Stimulated activated CD4-positive, alpha-beta T cell treated with anti-CD3 and anti-CD28 coated beads, Interleukin-2, amount 100 ng/mL, for 24 hours (primary cell): ENCODE data around the gene SLC7A8.

Experiments used
- DNase-seq, 2 donors: peaks; one replicate each; pipeline ENCODE4 v3.0.0-alpha.2; 2020

SLC7A8 gene

DNA sequence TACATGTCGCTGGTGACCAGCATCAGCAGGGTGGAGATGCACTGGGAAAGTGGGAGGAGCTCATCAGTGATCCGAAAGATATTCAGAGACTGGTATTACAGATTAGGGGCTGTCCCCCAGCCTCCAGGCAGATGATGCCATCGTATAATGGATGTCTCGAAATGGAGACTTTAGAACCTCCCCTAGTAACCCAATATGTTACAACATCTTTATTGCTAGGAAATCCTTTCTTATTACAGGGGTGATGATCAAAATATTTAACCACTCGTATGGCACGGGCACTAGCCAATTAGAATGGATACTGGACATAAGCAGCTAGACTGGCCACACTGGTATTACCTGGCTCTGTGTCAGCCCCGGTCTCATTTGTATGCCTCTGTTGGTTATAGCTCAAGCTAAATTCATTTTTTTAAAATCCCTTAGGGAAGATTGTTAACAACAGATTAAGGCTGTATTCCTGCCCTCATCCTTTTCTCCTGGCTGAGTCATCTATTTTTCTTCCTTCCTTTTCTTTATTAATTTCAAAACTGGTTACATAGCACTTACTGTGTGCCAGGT is 53.6 kb downstream of the SLC7A8 start:
- DNase-seq: no peak

DNA sequence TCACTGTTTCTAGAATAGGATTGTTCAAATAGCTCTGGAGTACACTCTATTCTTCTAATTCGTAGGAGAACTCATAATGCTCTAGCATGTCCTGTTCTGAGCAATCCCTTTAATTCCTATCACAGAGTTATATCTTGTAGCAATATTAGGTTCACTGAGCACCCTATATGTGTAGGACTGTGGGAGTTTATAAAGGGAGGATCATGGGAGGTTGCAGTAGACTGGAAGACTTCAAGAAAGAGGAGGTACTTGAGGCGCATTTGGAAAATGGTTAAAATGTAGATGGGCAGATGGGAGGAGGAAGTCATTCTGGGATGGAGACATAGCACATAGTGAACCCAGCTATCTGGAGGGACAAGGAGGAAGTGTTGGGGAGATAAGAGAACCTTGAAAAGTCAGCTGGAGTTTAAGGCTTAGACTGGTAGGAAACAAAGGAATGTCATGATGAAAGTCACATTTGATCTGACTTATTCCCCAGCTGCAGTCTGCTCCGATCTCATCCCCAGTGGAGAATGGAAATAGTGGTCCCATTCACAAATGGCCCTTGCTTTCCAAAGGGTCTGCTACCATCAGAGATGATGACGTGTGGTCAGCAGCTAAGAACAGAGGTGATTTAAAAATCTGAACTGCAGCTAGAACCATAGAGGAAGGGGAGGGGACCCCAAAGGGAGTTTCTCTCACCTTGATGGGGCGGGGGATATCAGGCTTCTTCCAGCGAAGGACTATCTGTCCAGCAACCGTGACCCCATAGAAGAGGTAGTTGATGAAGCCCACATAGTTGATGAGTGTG is 54.3 kb downstream of the SLC7A8 start:
- DNase-seq: no peak

DNA sequence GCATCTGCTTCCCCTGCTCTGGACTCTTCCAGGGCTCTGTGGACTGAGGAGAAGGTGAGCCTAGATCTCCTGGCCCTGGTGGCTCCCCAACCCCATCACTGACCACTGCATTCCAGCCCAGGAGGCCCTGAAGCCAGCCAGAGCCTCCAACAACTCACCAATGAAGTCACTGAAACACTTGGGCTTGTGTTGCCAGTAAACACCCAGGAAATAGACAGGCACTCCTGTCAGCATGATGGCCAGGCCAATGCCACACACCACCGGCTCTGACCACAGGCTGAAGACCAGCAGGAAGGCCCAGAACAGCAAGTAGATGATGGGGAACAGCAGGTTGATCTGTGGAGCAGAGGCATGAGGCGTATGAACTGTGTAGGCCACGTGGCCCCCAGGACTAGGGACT is 55.6 kb downstream of the SLC7A8 start:
- DNase-seq: no peak

DNA sequence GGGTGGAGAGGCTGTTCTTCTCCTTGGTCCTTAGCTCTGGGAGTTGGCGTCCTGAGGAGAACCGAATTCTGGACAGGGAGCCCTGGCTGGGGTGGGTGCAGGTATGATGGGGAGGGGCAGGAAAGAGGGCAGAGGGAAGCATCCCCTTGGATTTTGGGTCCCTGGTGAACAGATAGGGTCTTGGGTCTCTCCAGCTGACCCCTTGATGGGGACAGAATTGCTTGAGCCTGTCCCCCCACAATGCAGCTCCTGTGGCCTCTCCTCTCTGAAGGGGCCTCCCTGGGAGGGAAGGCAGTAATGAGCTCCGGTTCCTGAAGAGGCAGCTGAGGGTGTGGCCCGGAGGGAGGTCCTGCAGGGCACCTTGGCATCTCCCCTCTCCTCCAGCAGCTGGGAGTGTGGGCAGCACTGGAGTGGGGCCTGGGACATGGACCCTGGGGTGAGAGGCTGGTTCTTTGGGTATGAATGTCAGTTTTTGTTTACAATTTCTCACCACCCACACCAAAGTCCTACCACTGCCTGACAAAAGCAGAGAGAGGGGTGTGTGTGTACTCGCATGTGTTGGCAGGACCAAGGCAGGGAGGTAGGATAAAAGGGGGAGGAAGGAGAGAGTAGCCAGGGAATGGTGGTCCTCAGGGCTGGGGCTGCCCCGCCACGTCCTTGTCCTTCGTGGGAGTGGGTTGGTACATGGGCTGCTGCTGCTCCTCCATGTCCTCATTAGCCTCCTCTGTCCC is 56.7 kb downstream of the SLC7A8 start:
- DNase-seq: no peak

DNA sequence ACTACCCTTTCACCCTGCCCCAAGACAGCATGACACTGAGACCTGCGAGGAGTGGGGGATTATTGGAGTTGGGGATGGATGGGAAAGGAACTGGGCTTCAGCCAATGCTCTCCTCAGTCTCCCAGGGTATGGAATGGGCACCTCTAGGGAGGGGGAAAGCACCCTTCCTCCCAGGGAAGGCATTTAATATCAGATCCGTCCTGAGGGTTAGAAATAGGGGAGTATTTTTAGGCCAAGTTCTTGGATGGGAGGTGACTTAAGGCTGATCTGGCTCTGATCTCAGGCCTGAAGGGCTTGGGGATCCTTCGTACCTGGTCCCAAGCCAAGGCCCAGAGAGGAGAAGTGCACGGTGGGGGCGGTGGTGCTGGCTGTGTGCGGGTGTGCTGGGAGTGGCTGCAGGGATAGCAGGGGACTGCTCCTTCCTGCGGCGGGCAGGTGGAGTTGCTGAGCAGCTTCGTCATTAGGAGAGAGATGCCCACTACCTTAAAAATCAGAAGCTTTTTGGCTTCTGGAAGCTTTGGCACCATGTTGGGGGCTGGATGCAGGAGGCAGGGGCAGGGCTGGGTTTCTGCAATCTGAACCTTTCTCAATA is 57.4 kb downstream of the SLC7A8 start:
- no peak for DNase-seq

DNA sequence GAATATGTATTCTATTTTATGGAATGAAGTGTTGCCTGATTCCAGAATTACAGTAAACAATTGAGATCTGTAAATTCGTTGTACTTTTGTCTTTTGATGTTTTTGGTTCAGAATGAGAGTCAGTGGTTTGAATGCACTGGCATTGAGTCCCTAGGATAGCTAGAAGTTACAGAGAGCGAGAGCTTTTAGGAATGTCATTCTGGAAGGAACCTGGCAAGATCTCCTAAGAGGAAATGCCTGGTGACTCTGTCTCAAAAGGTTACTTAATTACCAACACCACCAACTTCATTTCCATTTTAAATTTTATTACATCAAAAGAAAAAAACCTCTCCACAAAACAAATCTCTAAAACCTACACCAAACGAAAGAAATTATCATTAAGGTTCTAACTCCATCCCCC is 58.4 kb downstream of the SLC7A8 start:
- no peak for DNase-seq

DNA sequence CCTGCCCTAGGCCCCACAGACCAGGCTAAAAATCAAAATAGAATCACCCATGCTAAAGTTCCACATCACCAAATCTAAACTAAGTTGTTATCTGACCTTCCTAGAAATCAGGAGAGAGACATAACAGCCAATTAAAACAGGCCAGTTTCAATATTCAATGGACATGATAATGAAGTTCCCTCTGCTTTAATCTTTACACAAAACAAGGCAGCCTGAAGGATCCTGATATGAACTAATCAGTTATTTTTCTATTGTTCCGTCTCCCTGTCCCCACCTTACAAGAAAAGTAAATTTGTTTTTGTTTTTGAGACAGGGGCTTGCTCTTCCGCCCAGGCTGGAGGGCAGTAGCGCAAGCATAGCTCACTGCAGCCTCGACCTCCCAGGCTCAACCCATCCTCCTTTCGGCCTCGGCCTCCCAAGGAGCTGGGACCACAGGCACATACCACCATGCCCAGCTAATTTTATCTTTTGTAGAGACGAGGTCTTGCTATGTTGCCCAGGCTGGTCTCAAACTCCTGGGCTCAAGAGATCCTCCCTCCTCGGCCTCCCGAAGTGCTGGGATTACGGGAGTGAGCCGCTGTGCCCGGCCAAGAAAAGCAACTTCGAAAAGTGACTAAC is 59.0 kb downstream of the SLC7A8 start:
- DNase-seq: no peak

DNA sequence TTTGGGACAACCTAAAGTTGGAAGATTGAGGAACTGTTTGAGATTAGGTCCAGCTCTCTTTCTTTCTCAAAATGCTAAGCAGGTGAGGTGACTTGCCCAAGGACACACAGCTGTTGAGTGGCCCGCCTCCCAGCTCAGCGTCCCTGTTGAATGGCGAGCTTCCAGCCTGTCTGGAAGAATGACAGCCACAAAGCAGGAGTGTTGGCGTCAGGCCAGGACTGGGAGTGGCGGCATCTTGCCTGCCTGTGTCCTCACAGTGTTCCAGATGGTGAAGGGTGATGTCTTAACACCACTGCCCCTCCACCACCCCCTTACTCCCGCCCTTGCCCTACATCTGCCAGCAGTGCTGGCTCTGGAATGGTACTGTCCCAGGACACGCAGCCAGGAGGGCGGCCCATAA is 60.0 kb downstream of the SLC7A8 start:
- DNase-seq: no peak

DNA sequence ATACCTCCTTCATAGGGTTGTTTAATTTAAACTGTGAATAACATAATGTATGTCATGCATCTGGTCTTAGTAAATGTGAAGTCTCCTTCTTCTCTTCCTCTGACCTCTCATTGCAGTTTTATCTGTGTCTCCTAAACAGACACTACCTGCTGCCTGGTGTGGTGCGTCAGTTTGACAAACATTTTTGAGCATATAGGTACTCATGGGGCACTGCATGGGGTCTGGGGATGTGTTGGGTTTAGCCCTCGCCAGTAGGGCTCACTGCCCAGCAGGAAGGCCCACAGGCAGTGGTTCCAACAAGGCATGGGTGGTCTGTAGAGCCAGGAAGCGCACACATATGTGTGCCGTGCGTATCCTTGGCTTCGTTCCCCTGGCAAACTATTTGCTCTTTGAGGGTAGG is 61.4 kb downstream of the SLC7A8 start:
- DNase-seq: no peak

DNA sequence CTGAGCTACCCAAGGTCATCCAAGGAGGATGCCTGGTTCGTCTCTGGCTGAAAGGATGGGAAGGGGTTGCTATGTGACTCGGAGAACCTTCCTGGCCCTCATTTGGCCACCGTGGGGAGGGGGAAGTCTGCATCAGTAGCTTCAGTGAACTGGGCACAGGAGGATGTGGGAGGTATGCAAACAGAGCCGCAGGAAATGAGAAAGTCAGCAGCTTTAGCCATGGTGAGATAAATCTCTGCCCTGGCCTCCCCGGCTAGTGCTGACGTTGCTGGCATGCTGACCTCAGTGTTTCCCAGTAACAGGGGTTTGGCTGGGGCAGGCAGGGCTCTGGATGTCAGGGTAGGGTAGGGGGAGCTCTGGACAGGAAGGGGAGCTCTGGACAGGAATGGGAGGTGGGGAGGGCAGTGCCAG is 62.1 kb downstream of the SLC7A8 start:
- no peak for DNase-seq

DNA sequence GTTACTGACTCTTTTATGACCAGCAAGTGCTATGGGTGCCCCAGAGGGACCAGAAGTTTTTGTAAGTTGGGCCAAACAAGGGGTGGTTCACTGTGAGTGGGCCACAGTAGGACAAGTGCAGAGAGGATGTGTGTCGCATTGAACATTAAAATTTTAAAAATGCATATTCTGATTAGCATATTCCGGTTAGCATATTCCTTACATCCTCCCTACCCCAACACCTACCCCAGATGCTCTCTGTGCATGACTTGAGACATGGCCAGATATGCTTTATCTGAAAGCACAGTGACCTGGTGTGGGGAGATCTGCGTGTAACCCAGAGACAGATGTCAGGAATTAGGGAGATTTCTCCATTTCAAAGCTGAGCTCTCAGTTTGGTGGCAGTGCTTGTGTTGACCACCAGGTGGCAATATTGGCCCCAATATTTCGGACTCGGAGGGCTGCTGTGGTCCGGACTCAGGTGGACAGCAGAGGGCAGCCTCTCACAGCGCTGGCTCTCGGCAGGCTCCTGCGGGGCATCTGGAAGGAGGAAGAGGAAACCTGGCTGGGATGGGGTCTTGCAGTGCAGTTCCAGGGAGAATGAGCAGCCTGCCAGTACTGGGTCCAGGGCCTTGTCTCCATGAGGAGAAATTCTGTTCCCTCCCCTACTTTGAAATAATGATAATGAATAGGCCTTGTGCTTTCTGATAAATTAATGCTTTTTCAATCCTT is 62.8 kb downstream of the SLC7A8 start:
- DNase-seq: peak; percentile 80 to 84

DNA sequence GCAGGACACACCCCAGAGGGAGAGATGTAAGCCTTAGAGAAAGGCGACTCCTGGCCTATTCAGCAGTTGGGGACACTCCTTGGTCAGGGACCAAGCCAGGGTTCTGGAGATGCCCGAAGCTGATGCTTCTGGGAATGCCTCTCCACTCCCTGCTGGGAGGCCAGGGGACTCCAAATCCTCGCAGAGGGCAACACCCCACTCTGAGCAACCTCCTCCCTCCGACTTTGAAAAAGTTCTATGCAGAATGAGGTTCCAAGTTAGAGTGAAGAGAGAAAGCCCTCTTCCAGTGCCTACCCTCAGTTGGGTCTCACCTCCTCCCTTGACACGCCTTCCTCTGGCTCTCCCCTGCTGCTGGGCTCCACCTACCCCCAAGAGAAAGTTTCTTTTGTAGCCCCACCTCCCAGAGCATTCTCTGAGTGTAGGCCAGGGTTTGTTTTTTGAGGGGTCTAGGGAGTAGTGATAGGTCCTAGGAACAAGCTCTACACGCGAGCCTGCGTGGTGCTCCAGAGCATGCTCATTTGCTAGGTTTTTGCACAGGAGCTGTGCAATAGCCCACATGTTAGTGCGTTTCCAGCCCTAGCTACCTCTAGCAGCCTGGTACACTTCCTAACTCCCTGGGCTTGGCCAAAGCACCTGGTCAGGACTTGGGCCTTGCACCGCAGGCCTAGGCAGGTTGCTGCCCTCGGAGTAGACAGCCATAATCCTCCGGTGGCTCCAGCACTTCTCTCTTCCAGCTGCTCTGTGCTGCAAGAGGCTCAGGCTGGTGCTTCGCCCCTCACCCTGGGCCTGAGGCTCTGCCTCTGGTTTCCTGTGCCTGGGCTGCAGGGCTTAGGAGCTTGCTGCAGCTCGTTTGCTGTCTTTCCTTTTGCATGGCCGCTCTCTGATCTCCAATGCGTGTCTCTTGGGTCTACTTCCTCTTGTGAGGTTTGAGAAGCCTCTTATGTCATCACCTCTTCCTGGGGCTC is 63.8 kb downstream of the SLC7A8 start:
- peak; percentile 24 to 30 for DNase-seq

DNA sequence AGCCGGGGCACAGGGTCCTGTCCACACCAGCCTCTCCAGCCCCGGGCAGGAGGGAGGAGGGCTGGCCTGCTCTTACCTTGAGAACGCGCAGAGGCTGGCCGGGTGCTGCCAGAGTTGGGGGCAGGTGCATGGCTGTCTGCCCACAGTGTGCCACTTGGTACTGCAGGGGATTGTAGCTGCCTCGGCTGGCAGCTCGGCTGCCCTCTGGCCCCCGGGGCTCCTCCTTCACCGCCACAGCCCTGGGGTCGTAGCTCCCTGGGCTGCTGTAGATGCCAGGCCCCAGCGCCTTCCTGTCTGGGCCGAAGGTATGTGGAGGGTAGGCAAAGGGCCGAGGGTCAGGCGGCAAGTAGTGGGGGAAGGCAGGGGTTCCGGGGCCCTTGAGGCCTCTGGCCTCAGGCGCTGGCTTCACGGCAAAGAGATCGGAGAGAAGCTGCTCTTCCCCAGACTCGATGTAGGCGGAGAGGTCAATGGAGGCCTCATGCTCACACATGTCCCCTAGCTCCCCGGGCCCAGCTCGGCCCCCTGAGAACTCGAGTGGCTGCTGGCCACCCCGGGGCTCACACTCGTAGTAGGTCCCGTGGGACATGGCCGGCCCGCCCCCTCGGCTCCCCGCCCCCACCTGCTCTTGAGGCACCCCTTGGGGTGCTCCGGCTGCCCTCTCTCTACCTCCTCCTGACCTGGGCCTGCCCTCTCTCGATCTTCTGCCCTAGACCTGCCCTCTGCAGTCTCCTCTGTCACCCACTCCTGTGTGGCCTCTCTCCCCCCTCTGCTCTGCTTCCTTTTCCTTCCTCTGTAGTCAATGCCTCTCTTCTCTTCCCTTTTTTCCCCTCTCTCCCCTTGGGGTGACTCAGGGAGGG is 64.7 kb downstream of the SLC7A8 start, which contains the start of gene CEBPE:
Gene CEBPE (minus strand): TSS at position 750 of the 857 bp plus-strand sequence. CDS start 164 bp downstream, at position 586.
- DNase-seq: no peak

DNA sequence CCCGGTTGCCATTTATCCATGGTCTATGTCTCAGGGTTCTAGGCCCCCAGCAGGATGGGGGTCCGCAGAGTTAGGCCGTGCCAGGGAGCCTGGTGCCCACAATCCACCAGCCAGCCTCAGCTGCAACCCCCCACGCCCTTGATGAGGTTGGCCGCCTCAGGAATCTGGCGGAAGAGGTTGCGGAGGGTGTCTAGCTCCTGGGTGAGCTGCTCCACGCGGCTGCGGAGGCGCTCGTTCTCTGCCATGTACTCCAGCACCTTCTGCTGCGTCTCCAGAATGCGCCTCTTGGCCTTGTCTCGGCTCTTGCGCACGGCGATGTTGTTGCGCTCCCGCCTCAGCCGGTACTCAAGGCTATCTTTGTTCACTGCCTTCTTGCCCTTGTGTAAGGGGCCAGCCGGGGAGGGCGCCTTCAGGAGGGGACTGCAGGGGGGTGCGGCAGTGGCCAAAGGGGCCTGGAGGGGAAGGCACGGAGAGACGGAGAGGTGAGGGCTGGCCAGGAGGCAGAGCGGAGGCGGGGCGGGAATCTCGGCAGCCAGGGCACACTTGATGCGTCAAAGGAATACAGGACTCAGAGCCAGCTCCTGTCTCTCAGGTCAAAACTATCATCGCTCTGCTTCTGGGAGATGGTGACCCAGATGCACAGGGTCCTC is 66.0 kb downstream of the SLC7A8 start:
- no peak for DNase-seq

DNA sequence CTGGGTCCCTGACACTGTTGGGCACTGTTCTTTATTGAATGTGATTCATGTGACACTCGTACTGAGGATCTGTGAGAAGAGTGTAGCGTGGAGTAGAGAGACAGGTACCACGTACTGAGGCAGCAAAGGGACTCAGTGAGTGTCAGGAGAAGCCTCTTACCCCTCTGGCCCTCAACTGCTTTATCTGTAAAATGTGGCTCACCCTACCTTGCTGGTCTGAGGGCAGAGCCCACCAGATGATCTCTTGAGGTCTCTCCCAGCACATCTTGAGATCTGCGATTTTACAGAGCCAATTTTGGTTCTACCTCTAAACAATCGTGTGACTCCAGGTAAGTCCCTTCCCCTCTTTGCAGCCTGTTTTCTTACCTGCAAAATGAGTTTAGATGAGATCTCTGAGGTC is 67.5 kb downstream of the SLC7A8 start:
- DNase-seq: no peak

DNA sequence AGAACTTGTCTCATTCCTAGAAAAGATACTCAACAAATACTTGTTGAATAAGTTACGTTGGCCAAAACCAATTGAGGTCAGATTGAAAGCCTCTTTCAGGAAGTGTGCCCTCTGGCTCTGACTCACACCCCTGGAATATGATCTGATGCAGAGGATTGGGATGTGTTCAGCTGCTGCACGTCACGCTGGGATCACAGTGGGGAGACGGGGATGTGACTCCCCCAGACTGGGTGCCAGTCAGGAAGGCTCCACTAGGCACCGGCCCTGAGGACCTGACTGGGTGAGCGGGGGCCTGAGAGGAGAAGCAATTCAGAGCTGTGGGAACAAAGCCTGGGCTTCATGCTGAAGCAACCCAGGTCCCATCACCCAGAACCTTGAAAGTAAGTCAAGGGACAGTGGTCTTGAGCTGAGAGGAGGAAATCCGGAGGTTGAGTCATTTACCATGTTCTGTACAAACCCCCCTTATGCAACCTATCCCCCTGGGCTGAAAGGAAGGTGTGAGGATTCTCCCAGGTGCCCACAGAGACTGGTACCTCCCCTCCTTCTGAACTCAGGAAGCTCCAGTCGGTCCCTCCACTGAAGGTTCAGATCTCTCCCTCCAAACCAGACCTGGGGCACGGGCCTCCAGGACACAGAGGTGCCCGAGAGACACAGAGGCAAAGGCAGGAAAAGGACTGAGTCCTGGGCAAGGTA is 68.3 kb downstream of the SLC7A8 start:
- no peak for DNase-seq

DNA sequence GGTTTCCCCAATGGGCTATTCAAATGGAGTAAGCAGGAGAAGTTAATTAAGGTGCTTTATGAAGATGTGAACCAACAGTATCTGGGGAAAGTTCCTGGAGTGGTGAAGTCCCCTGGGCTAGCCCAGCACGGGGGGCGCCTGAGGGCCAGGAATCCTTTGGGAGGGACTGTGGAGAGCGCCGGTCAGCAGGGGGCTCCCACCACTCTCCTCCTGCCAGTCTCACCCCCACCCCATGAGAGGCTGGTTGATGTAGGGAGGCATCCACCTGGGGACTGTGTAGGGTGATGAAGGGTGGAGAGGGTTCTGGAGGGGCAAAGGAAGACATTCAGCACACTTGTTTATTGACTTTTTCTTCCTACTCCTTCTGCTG is 68.8 kb downstream of the SLC7A8 start:
- no peak for DNase-seq

DNA sequence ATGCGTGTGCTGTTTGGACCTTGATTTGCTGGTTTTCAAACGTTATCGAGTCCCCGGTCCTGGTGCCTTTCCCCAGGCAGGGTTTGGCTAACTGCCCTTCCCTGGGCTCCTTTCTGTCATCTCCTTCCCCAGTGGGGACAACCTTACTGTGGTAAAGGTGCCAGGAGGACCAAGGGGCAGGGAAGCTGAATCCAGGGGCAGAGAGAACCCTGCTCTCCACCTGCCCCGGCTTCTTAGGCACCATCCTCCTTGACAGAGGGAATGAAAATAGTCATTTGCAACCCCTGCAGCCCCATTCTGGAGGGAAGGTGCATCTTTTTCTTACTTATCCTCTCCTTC is 69.4 kb downstream of the SLC7A8 start:
- no peak for DNase-seq

DNA sequence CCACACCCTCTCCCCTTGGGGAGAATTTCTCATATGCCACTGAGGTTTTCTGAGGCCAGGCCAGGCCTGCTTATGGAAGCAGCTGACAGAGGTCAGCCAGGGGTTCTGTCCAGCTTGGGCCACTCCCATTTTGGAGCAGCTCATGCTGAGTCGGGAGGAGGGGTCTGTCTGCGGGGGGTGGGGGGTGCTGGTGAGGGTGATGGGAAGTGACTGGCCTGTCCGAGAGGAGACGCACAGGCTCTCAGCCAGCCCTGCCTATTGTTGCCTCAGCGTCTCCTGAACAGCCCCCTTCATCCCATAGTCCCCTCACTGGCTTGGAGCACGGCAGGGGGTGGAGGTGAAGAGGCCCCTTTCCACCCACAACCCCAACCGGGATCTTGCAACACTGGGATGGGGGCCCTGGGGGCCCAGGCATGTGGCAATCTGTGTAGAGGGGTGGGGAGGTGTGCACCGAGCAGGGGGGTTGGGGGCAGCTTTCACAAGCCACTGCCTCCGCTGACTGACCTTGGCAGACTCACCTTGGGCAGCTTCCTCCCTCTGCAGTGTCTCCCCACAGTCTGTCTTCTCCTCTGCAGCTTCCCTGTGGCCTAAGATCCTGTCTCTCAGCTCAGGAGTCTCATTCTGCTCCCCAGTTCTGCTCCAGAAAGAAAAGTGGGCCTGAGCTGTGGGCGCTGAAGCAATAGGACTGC is 69.9 kb downstream of the SLC7A8 start:
- no peak for DNase-seq
